ENCODE data around the gene ELMOD1.

GRCh38 chr11:107689317-107690202 lies 98.6 kb downstream of the ELMOD1 start:
- TF ChIP-seq POLR2A (IDR thresholded peaks at IDR 0.05; ENCODE audit: low read depth, low read length): no peak
- no peak for TF ChIP-seq POLR2AphosphoS5 (IDR thresholded peaks at IDR 0.05; ENCODE audit: low read depth, low read length)
